ENCODE measurements around the gene CEP170. TPM values are rescaled to one million over a fixed set of nuclear protein-coding genes. Genes with fewer than 3 reads are reported as not detected.

The CEP170 gene
- polyA plus RNA-seq (30.6 to 40.5 TPM (median 36.5 TPM) in 3 replicates), polyA minus RNA-seq (26.7 to 59.4 TPM (median 32.0 TPM) in 3 replicates)
- polyA plus RNA-seq (2011; ENCODE audit: low read depth): 22.1 TPM
- 16.1 and 25.7 TPM in 2 replicates for polyA plus RNA-seq (2011; cell fraction: cytosol; rRNA removed)
- 59.3 and 61.2 TPM in 2 replicates for polyA plus RNA-seq (2011; cell fraction: nucleus; rRNA removed)
- 8.9 and 29.2 TPM in 2 replicates for polyA plus RNA-seq (2012; ENCODE audit: low replicate concordance)
- polyA minus RNA-seq (2011; cell fraction: cytosol; rRNA and poly(A)+ RNA removed): 41.6 TPM
- polyA minus RNA-seq (2011; cell fraction: nucleus; rRNA and poly(A)+ RNA removed): 69.0 and 109 TPM in 2 replicates

DNA sequence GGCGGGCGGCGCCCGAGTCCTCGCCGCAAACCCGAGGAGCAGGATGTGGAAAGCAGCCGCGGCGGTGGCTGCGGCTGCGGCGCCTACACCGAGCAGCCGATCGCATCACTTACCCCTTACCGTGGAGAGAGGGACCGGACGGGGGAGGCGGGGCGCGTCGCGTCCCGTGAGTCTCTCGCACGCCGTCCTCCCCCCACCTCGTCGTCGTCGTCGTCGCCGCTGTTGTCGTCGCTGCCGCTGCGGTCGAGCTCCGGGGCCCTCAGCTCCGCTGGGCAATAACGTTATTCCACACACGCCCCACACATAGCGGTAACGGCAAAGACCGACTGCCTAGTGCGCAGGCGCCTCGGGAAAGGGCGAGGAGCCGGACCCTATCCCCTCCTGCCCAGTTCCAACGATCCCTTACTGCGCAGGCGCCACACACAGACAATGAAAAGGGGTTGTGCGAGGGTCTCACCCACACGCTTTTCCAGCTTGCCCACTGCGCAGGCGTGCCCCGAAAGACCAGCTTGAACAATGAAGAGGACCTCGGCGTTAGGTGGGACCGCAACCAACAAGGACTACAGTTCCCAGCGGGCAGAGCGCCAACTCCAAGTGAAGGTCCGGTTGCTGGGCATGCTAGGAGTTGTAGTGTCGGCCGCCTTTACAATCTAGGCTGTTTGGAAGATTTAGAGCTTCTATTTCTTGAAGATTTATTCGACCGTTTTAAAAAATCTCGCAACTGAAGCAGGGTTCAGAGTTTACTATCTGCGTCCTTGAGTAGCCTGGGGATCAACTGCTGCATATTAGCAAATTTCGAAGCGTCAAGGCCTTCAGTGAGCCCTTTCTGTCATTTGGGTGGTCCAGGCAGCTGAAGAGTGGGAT is at the start of gene CEP170:
Gene CEP170, minus strand, starts transcription at position 355 of the 864 bp plus-strand sequence. CDS start 30,001 bp downstream, outside the sequence.
- Histone ChIP-seq H4K20me1 (ENCODE audit: control insufficient read depth, extremely low read depth, insufficient read depth, low read length) (no peaks in the 10 kb centered on the region), H3K27me3 (ENCODE audit: control insufficient read depth, extremely low read depth, insufficient read depth, low read length) (no peaks in the 10 kb centered on the region), H3K4me2 (ENCODE audit: control insufficient read depth, extremely low read depth, insufficient read depth, low read depth, low read length) (peak within 1 kb of the TSS; percentile 95), H3K27ac (ENCODE audit: control insufficient read depth, insufficient read depth, low read length) (peak within 1 kb of the TSS; percentile 91), H3K4me3 (ENCODE audit: control insufficient read depth in 2 of 3, extremely low read depth in 1 of 3, insufficient read depth in 2 of 3, low read depth in 1 of 3, low read length in 3 of 3) (peak within 1 kb of the TSS; percentile 56 to 96 (median 96)), H3K9me1 (ENCODE audit: control insufficient read depth, extremely low read depth, insufficient read depth, low read length) (no peaks in the 10 kb centered on the region), H3K4me1 (ENCODE audit: control insufficient read depth, extremely low read depth, insufficient read depth, low read length) (peaks cover 20% of the 10 kb centered on the region), H3K9me3 (ENCODE audit: control insufficient read depth, low read depth, low read length) (no peaks in the 10 kb centered on the region), H2AFZ (ENCODE audit: control insufficient read depth, low read length) (peak within 1 kb of the TSS; percentile 95), H3K79me2 (ENCODE audit: control insufficient read depth, insufficient read depth, low read length) (peaks cover 82% of the 10 kb centered on the region), H3K36me3 (ENCODE audit: control insufficient read depth in 2 of 2, extremely low read depth in 1 of 2, insufficient read depth in 2 of 2, low read length in 2 of 2) (no peaks in the 10 kb centered on the region), H3K9ac (ENCODE audit: control insufficient read depth, extremely low read depth, insufficient read depth, low read length) (peak within 1 kb of the TSS; percentile 74)
- DNase-seq (ENCODE audit: low read depth, low spot score): peak; percentile 97
- TF ChIP-seq, protein P1, sequence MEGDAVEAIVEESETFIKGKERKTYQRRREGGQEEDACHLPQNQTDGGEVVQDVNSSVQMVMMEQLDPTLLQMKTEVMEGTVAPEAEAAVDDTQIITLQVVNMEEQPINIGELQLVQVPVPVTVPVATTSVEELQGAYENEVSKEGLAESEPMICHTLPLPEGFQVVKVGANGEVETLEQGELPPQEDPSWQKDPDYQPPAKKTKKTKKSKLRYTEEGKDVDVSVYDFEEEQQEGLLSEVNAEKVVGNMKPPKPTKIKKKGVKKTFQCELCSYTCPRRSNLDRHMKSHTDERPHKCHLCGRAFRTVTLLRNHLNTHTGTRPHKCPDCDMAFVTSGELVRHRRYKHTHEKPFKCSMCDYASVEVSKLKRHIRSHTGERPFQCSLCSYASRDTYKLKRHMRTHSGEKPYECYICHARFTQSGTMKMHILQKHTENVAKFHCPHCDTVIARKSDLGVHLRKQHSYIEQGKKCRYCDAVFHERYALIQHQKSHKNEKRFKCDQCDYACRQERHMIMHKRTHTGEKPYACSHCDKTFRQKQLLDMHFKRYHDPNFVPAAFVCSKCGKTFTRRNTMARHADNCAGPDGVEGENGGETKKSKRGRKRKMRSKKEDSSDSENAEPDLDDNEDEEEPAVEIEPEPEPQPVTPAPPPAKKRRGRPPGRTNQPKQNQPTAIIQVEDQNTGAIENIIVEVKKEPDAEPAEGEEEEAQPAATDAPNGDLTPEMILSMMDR (optimal IDR thresholded peaks at IDR 0.05 in 1 of 3, IDR thresholded peaks at IDR 0.05 in 1 of 3, conservative IDR thresholded peaks at IDR 0.05 in 1 of 3; ENCODE audit: extremely low read depth in 1 of 3, insufficient read depth in 2 of 3, low read length in 3 of 3): no peak
- no peak for TF ChIP-seq EZH2 (IDR thresholded peaks at IDR 0.05; ENCODE audit: low read length)
- peak; percentile 68 for FAIRE-seq
- dilution Hi-C loops (cut with MboI; ENCODE audit: extremely low pct_ligation_motif_present, low sequenced_read_pairs): no loop called here

DNA sequence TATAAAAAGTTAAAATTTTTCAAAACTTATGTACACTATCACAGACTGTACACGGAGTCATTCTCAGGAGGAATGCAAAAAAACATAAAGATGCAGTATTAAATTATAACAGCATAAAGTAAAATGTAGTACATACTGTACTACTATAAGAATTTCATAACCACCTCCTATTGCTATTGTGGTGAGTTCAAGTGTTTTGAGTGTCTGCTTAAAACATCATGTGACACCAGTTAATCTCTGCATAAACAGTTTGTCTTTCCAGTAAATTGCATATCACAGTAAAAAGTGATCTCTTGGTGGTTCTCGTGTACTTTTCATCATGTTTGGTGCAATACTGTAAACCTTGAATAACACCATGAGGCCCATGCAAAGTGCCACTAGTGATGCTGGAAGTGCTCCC is 46.0 kb upstream of the CEP170 start:
- Histone ChIP-seq H2AFZ (ENCODE audit: control insufficient read depth, low read length) (no peak overlapping the region), H3K36me3 (ENCODE audit: control insufficient read depth in 2 of 2, extremely low read depth in 1 of 2, insufficient read depth in 2 of 2, low read length in 2 of 2) (peaks cover 3 to 9% of the 10 kb centered on the region in 2 experiments), H3K4me1 (ENCODE audit: control insufficient read depth, extremely low read depth, insufficient read depth, low read length) (no peaks in the 10 kb centered on the region), H3K9me3 (ENCODE audit: control insufficient read depth, low read depth, low read length) (no peaks in the 10 kb centered on the region), H3K4me2 (ENCODE audit: control insufficient read depth, extremely low read depth, insufficient read depth, low read depth, low read length) (no peak overlapping the region), H4K20me1 (ENCODE audit: control insufficient read depth, extremely low read depth, insufficient read depth, low read length) (no peaks in the 10 kb centered on the region), H3K9me1 (ENCODE audit: control insufficient read depth, extremely low read depth, insufficient read depth, low read length) (no peaks in the 10 kb centered on the region), H3K27me3 (ENCODE audit: control insufficient read depth, extremely low read depth, insufficient read depth, low read length) (no peaks in the 10 kb centered on the region), H3K4me3 (ENCODE audit: control insufficient read depth in 2 of 3, extremely low read depth in 1 of 3, insufficient read depth in 2 of 3, low read depth in 1 of 3, low read length in 3 of 3) (no peak overlapping the region), H3K27ac (ENCODE audit: control insufficient read depth, insufficient read depth, low read length) (no peak overlapping the region), H3K79me2 (ENCODE audit: control insufficient read depth, insufficient read depth, low read length) (no peaks in the 10 kb centered on the region), H3K9ac (ENCODE audit: control insufficient read depth, extremely low read depth, insufficient read depth, low read length) (no peak overlapping the region)
- dilution Hi-C loops (cut with MboI; ENCODE audit: extremely low pct_ligation_motif_present, low sequenced_read_pairs): no loop called here
- DNase-seq (ENCODE audit: low read depth, low spot score) (no peak), FAIRE-seq (peak; percentile 41)
- TF ChIP-seq EZH2 (IDR thresholded peaks at IDR 0.05; ENCODE audit: low read length): no peak
- TF ChIP-seq, protein P1 (optimal IDR thresholded peaks at IDR 0.05 in 1 of 3, IDR thresholded peaks at IDR 0.05 in 1 of 3, conservative IDR thresholded peaks at IDR 0.05 in 1 of 3; ENCODE audit: extremely low read depth in 1 of 3, insufficient read depth in 2 of 3, low read length in 3 of 3): no peak

All from keratinocyte (primary cell).